Neuronal stem cell (in vitro differentiated cells): ENCODE data around the gene ATG5. TPM values are rescaled to one million over a fixed set of nuclear protein-coding genes. Genes with fewer than 3 reads are reported as not detected.

Experiments
- DNase-seq: peaks from one replicate; pipeline ENCODE4 v3.0.0-alpha.2; 2013; ENCODE audit warnings: low spot score
- H2AFZ ChIP-seq: one replicate; pipeline ENCODE4 v1.6.1; 2013; ENCODE audit warnings: mild to moderate bottlenecking, low read length, inconsistent platforms
- H2AK5ac ChIP-seq: 2 replicates; pipeline ENCODE4 v1.6.1; 2013; ENCODE audit warnings: low read depth, mild to moderate bottlenecking, inconsistent platforms, low read length, moderate library complexity, mixed read lengths
- H2BK120ac ChIP-seq: 2 replicates; pipeline ENCODE4 v1.6.1; 2013; ENCODE audit warnings: low read depth, mild to moderate bottlenecking, inconsistent platforms, low read length, moderate library complexity, mixed read lengths
- H2BK12ac ChIP-seq: one replicate; pipeline ENCODE4 v1.6.1; 2013; ENCODE audit warnings: low read length, inconsistent platforms
- H2BK15ac ChIP-seq: 2 replicates; pipeline ENCODE4 v1.6.1; 2013; ENCODE audit warnings: mild to moderate bottlenecking, low read length, inconsistent platforms, mixed read lengths
- H2BK5ac ChIP-seq: one replicate; pipeline ENCODE4 v1.6.1; 2013; ENCODE audit warnings: inconsistent platforms, mild to moderate bottlenecking, low read length, moderate library complexity
- H3K14ac ChIP-seq: one replicate; pipeline ENCODE4 v1.6.1; 2013; ENCODE audit warnings: low read length, inconsistent platforms
- H3K18ac ChIP-seq: 2 replicates; pipeline ENCODE4 v1.6.1; 2013; ENCODE audit warnings: low read length, inconsistent platforms
- H3K23ac ChIP-seq: 2 replicates; pipeline ENCODE4 v1.6.1; 2013; ENCODE audit warnings: low read depth, mild to moderate bottlenecking, mixed read lengths, low read length, inconsistent platforms; ENCODE audit not compliant: poor library complexity
- H3K27ac ChIP-seq: replicated peaks from 3 replicates; pipeline ENCODE4 v1.5.1; 2013; ENCODE audit warnings: low read length, inconsistent platforms
- H3K27me3 ChIP-seq, 3 experiments: 2 replicates each; pipeline ENCODE4 v1.6.1; 2013; ENCODE audit warnings: low read length in 3 of 3, mild to moderate bottlenecking in 2 of 3, inconsistent platforms in 1 of 3, low read depth in 1 of 3, mixed read lengths in 1 of 3, moderate library complexity in 1 of 3; ENCODE audit not compliant: control insufficient read depth in 3 of 3, insufficient read depth in 3 of 3
- H3K36me3 ChIP-seq, 2 donors: replicated peaks in 1 of 2; 2 replicates each; pipeline ENCODE4 v1.6.1; 2013; ENCODE audit warnings: low read length in 2 of 2; ENCODE audit not compliant: control insufficient read depth in 2 of 2, insufficient read depth in 2 of 2
- H3K4ac ChIP-seq: 2 replicates; pipeline ENCODE4 v1.6.1; 2013; ENCODE audit warnings: inconsistent platforms, mild to moderate bottlenecking, low read length, moderate library complexity
- H3K4me1 ChIP-seq, 2 donors: 1 replicate in 1 of 2; 2 replicates in 1 of 2; pipeline ENCODE4 v1.6.1; 2013; ENCODE audit warnings: low read length in 2 of 2, low read depth in 1 of 2; ENCODE audit not compliant: control insufficient read depth in 2 of 2, insufficient read depth in 1 of 2
- H3K4me2 ChIP-seq: one replicate; pipeline ENCODE4 v1.6.1; 2013; ENCODE audit warnings: mild to moderate bottlenecking, low read length, inconsistent platforms; ENCODE audit not compliant: insufficient read depth, poor library complexity, severe bottlenecking
- H3K4me3 ChIP-seq, 2 donors: 2 replicates each; pipeline ENCODE4 v1.5.1; 2013; ENCODE audit warnings: low read length in 2 of 2, mild to moderate bottlenecking in 2 of 2, inconsistent platforms in 1 of 2, moderate library complexity in 1 of 2
- H3K79me1 ChIP-seq: one replicate; pipeline ENCODE4 v1.6.1; 2013; ENCODE audit warnings: low read depth, mild to moderate bottlenecking, inconsistent platforms, low read length, moderate library complexity
- H3K9ac ChIP-seq: one replicate; pipeline ENCODE4 v1.6.1; 2013; ENCODE audit warnings: mild to moderate bottlenecking, low read depth, low read length, inconsistent platforms; ENCODE audit not compliant: poor library complexity
- H3K9me3 ChIP-seq, 2 donors: replicated peaks in 1 of 2; 2 replicates each; pipeline versions ENCODE3 to v1.6.1; 2013; ENCODE audit warnings: low read length in 2 of 2, mild to moderate bottlenecking in 2 of 2, inconsistent platforms in 1 of 2, low read depth in 1 of 2, mixed read lengths in 1 of 2, moderate library complexity in 1 of 2; ENCODE audit not compliant: control insufficient read depth in 2 of 2, insufficient read depth in 1 of 2
- H4K8ac ChIP-seq: one replicate; pipeline ENCODE4 v1.6.1; 2013; ENCODE audit warnings: low read depth, mild to moderate bottlenecking, inconsistent platforms, low read length, moderate library complexity
- H4K91ac ChIP-seq: one replicate; pipeline ENCODE4 v1.6.1; 2013; ENCODE audit warnings: low read length, low read depth, mild to moderate bottlenecking, inconsistent platforms; ENCODE audit not compliant: poor library complexity
- WGBS, 2 donors: extraction: QIAGEN DNeasy Blood & Tissue Kit; methylation state at CpG; one replicate each; pipeline ENCODE4 v1.1.7; 2013; ENCODE audit warnings: missing lambda C conversion rate in 2 of 2, mixed read lengths in 1 of 2; ENCODE audit not compliant: insufficient read length in 2 of 2, insufficient replicate concordance in 1 of 2; ENCODE audit errors: extremely low coverage in 2 of 2; 5-methylcytosine and 5-hydroxymethylcytosine counted together
- small RNA-seq: library from polyadenylated mRNA; stranded (forward); fragments of <200 nt; extraction: miRNeasy Mini kit (QIAGEN cat#:217004); gene quantifications from one replicate; pipeline ENCODE3, GENCODE V24; 2013; ENCODE audit not compliant: insufficient read depth

ATG5 gene

GRCh38 chr6:106135911-106136571, 189.5 kb downstream of the ATG5 start:
- Histone ChIP-seq H3K4me3 (peak overlapping the region in 1 of 2 donors; percentile 55), H2AFZ (no peak overlapping the region), H3K4ac (no peak overlapping the region), H4K8ac (no peak overlapping the region), H3K27ac (no peak overlapping the region), H3K4me2 (no peak overlapping the region), H2AK5ac (peak overlapping the region; percentile 29), H2BK120ac (no peak overlapping the region), H3K14ac (no peak overlapping the region), H3K9ac (no peak overlapping the region), H3K9me3 (no peaks in the 10 kb centered on the region), H3K4me1 (no peaks in the 10 kb centered on the region), H4K91ac (no peak overlapping the region), H2BK12ac (no peak overlapping the region), H3K18ac (peak overlapping the region; percentile 54), H3K27me3 (no peaks in the 10 kb centered on the region), H3K23ac (no peak overlapping the region), H3K79me1 (no peaks in the 10 kb centered on the region), H3K36me3 (no peaks in the 10 kb centered on the region), H2BK15ac (peak overlapping the region; percentile 34), H2BK5ac (no peak overlapping the region)
- DNase-seq = no peak
- WGBS, 2 donors = no CpG with 5 or more reads among the region's 16 CpGs

DNA sequence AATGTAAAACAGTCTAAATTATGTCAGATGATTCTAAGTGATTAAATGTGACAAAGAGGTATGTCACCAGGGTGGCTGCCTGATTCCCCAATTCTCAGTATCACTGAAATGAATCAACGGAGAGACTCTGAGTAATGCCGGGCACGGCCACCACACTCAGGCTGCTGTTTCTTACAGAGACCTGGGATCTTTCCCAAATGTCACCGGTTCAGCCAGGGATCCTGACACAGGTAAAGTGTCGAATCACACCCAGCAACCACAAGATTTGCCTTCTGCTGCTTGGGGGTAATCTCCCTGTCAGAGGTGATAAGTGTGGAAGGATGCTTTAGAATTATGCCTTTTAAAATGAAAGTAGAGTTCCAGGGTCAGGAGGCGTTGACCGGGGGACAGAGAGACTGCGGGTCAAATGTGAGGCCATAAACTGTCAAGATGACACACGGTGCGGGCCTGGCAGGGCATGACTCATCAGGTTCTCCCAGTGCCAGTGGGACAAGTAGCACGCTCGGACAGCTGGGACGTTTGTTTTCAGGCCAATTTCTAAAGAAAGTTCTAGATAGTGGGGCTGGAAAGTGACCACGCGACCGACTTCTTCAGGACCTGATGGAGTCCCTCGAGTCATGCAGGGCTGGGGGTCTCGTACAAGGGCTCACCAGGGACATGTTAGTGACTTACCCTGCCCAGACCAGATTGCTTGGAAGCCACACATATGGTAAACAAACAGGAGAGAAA, 190.5 kb downstream of the ATG5 start:
- no CpG with 5 or more reads among the region's 18 CpGs for WGBS, 2 donors
- H2AK5ac ChIP-seq = no peak overlapping the region
- no peak overlapping the region for H3K9ac ChIP-seq
- no peaks in the 10 kb centered on the region for H3K9me3 ChIP-seq
- no peak overlapping the region for H3K23ac ChIP-seq
- peak overlapping the region; percentile 22 for H3K18ac ChIP-seq
- H3K36me3 ChIP-seq = no peaks in the 10 kb centered on the region
- H4K8ac ChIP-seq = no peak overlapping the region
- H3K4me1 ChIP-seq = no peaks in the 10 kb centered on the region
- H4K91ac ChIP-seq = no peak overlapping the region
- no peaks in the 10 kb centered on the region for H3K79me1 ChIP-seq
- H2BK5ac ChIP-seq = no peak overlapping the region
- H3K27ac ChIP-seq = no peak overlapping the region
- H3K27me3 ChIP-seq = no peaks in the 10 kb centered on the region
- no peak overlapping the region for H3K4me3 ChIP-seq
- no peak overlapping the region for H2BK12ac ChIP-seq
- no peak for DNase-seq
- no peak overlapping the region for H2BK15ac ChIP-seq
- no peak overlapping the region for H2AFZ ChIP-seq
- no peak overlapping the region for H3K14ac ChIP-seq
- no peak overlapping the region for H3K4ac ChIP-seq
- H2BK120ac ChIP-seq = no peak overlapping the region
- H3K4me2 ChIP-seq = no peak overlapping the region

Small RNA genes lying within 50 kb of the gene (small RNA-seq; reads per million reads assigned to genes)
- gene RF00015 = not detected
- gene RN7SL47P = not detected
- gene RNU6-344P = not detected
